ENCODE results near the gene DYRK4.

The DYRK4 gene

DNA sequence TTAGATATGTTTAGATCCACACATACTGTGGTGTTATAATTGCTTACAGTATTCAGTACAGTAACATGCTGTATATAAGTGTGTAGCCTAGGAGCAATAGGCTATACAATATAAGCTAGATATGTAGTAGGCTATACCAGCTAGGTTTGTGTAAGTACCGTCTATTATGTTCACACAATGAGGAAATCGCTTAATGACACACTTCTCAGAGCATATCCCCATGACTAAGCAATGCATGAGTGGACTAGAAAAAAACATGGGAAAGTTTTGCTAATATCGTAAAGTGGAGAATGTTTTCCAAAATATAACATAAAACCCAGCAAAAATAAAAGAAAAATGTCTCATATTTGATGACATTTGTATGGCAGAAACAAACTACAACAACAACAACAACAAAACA is 59.5 kb downstream of the DYRK4 start:
- DNase-seq = no peak

DNA sequence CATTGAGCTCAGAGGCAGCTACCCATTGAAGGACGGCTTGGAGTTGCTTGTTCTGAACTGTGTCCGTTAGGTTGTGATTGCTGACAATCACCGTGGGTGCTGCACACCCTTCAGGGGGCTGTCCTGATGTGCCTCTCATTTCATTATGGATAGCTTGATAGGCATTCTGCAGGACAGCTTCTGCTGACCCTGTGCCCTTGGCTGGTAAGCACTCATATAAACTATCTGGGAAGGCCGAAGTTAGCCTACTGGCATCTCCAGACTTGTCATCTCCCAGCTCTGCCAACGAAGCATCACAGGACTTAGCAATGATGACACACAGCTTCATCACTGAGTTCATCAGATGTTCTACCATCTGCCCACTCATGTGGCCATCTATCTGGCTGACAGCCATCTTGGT is 64.5 kb downstream of the DYRK4 start:
- no peak for DNase-seq

DNA sequence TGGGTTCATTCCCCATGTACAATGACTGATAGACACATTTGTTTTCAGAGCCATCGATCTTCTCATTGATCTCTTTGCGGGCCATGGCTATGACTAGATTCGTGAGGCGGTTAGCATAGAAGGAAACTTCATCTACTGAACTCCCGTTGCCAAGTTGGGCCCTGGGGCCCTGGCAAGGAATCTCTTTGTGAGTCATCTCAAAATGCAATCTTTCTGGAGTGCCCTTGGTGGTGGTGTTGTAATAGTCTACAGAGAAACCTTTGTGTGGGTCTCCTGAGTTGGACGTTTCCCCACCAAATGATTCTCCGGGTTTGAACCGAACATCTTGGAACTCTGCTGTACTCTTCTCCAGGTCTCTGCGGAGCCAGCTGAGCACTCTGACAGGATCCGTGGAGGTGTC is 66.4 kb downstream of the DYRK4 start:
- no peak for DNase-seq

DNA sequence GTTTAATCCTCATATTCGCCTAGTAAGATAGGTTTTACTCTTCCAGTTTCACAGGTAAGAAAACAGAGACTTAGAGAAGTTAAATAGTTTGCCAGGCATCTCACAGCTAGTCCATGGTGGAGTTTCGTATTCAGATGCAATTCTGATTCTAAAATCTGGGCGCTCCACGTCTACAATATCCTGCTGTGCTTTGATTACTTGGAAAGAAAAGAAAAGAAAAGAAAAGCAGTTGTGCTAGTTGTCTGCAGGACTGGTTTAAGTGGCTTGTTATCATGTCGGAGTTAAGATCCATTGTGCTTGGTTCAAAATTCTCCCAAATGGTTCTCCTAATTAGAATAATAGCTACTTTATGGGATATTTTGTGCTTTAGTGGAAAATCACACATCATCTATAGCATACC is 68.3 kb downstream of the DYRK4 start:
- no peak for DNase-seq

DNA sequence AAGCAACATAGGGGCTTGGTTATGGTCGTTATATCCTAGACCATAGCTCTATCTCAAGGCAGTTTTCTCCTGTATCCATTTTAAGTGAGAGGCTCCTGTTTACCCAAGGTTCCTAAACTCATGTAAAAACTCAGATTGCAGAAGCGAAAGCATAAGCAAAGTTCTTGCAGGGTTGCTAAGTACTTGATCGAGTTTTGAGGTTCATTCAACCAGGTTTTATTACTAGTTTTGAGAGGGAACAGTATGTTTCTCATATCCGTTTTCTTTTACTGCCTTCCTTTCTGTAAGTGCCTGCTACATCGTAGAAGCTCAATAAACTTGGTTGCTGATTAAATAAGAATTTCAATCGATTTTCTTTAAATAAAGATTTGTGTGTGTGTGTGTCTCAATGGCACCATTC is 81.7 kb downstream of the DYRK4 start:
- no peak for DNase-seq

DNA sequence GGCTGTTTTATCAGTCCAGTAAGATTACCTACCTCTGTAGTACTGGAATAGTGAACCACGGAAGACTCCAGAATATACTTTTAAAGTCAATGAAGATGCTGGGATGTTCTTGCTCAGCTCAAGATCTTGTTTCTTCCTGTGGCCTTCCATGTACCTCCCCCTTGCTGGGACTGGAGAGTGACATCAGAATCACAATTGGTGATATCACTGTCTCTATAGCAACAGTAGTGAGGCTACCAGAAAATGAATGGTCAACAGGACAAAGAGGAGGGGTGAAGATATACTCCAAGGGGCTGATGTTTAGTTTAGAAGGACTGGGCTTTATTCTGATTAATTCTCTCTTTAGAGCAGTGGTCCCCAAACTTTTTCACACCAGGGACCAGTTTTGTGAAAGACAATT is 83.0 kb downstream of the DYRK4 start:
- no peak for DNase-seq

DNA sequence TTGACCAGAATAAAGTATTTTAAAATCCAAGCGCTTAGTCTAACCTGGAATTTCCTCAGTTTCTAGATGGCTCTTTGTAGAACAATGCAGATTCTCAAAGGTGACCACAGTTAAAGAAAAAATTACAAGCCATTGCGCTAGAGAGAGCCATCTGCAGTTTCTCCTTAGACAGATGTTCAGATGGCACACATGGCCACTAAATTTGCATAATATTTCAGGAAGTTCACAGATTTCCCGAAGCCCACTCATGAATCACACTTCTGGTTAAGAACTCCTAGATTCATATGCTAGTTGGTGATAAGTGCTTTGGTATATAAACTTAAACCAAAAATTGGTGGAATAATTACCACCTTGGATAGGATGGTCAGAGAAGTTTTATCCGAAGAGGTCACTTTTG is 86.1 kb downstream of the DYRK4 start:
- no peak for DNase-seq

DNA sequence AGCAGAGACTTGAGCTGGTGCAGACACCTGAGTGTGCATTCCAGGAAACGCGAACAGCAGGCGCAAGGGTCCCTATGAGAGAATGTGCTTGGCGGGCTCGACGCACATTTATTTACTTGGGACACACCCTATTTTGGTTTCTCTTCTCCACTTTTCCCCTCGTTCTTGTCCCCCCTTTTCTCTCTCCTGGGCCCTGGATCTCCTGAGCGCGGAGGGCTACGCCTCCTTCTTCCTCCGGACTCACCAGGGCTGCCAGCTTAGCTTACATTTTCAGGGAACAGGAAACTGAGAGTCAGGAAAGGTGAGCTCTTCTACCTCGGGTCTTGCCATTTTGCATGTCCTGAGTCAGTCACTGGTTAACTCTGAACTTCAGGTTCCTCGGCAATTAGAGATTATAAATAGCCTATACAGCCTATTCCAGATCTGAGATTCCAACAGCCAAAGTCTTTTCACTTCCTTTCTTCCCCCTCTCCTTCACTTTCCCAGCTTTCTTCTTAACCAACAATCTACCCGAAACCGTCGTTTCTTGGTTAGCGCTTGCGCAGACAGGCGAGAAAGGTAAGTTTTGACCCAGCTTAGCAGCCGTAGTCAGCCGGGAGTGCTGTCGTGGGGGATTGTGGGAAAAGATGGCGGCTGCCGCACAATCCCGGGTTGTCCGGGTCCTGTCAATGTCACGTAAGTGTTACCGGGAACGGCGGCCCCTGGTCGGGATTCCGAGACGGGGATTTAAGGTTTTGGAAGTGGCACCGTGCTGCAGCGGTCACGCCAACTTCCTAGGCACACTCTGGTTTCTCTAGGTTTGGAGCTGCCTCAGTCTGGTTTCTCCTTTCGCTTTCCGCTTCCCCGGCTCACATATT is 86.7 kb downstream of the DYRK4 start, which contains the start of the genes AKAP3 and NDUFA9:
Gene AKAP3, minus strand, starts transcription at position 551 of the 857 bp plus-strand sequence. CDS start 10,855 bp downstream, outside the sequence.
Gene NDUFA9, plus strand, starts transcription at position 614 of the 857 bp plus-strand sequence. Its CDS starts 13 bp downstream, at position 627.
- peak; percentile 19 to 91 (median 78) for DNase-seq

DNA sequence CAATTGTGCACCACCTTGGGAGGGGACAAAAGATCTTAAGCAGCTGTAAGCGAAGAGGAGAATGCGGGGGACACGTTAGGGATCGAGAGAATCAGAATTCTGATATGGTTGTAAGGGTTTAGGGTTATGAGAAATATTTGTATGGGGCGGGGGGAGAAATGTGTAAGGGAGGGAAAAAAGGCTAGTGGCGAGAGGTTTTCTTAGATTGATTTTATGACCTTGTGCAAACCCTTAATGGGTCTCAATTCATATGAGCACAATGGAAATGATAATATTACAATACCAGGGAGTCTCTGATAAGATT is 87.3 kb downstream of the DYRK4 start:
- no peak for DNase-seq

DNA sequence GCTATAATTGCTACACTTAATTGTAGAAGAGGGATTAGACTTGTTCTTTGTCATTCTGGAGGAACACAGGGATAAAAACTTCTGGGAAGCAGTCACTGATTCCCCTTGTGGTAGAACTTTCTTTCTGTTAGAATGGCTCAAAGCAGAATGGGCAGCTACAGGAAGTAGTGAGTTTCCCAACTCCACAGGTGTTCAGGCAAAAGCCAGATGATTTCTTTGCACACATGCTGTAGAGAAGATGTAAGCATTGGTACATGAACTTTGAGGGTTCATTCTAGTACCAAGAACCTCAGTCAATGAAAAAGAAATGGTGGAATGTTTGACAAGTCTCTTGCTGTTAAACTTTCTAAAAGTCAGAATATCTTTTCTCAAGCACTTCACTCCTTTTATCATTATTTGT is 91.2 kb downstream of the DYRK4 start:
- no peak for DNase-seq

DNA sequence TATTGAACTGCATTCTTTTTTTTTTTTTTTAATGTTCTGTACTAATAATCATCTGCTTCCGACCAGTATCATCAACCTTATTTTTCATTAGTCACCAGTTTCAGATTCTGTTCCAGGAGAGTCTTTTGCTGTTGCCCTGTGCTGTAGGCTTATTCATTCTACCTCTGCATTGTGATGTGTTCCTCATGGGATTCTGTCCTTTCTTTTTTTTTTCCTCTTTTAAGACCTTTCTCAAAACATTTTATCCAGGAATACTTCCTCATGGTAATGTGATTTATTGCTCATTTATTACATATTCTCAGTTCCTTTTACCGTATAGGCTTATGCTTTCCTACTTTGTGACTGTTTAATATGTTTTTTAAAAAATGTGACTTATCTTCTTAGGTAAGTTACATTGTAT is 91.7 kb downstream of the DYRK4 start:
- DNase-seq = no peak
